ENCODE measurements around the gene CROCC2.

The CROCC2 gene

DNA sequence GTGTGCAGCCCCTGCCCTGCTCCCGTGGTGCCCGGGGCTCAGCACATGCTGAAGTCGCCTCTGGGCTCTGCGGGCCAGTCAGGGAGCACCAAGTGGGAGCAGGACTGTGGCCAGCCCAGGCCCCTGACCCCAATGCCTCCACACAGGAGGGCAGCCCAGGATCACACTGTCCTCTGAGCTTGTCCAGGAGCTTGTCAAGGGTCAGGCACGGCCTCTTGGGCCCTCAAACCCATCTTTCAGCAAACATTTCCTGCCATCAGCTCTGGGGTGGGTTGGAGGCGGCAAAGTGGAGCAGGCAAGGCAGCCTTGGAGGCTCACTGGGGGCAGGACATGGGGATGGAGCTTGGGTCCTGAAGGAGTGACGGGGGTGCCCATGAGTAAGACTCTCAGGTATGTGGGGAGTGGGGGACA is 102.6 kb downstream of the CROCC2 start:
- TF ChIP-seq, protein P1, sequence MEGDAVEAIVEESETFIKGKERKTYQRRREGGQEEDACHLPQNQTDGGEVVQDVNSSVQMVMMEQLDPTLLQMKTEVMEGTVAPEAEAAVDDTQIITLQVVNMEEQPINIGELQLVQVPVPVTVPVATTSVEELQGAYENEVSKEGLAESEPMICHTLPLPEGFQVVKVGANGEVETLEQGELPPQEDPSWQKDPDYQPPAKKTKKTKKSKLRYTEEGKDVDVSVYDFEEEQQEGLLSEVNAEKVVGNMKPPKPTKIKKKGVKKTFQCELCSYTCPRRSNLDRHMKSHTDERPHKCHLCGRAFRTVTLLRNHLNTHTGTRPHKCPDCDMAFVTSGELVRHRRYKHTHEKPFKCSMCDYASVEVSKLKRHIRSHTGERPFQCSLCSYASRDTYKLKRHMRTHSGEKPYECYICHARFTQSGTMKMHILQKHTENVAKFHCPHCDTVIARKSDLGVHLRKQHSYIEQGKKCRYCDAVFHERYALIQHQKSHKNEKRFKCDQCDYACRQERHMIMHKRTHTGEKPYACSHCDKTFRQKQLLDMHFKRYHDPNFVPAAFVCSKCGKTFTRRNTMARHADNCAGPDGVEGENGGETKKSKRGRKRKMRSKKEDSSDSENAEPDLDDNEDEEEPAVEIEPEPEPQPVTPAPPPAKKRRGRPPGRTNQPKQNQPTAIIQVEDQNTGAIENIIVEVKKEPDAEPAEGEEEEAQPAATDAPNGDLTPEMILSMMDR (IDR thresholded peaks at IDR 0.05; ENCODE audit: control insufficient read depth, extremely low read depth, insufficient read depth): no peak
- DNase-seq (ENCODE audit: low read depth): no peak
- H3K4me3 ChIP-seq (ENCODE audit: low read depth, low read length): no peak overlapping the region

GRCh38 chr2:241009191-241009590 is 103.1 kb downstream of the CROCC2 start:
- H3K4me3 ChIP-seq (ENCODE audit: low read depth, low read length): no peak overlapping the region
- TF ChIP-seq, protein P1 (IDR thresholded peaks at IDR 0.05; ENCODE audit: control insufficient read depth, extremely low read depth, insufficient read depth): no peak
- no peak for DNase-seq (ENCODE audit: low read depth)

DNA sequence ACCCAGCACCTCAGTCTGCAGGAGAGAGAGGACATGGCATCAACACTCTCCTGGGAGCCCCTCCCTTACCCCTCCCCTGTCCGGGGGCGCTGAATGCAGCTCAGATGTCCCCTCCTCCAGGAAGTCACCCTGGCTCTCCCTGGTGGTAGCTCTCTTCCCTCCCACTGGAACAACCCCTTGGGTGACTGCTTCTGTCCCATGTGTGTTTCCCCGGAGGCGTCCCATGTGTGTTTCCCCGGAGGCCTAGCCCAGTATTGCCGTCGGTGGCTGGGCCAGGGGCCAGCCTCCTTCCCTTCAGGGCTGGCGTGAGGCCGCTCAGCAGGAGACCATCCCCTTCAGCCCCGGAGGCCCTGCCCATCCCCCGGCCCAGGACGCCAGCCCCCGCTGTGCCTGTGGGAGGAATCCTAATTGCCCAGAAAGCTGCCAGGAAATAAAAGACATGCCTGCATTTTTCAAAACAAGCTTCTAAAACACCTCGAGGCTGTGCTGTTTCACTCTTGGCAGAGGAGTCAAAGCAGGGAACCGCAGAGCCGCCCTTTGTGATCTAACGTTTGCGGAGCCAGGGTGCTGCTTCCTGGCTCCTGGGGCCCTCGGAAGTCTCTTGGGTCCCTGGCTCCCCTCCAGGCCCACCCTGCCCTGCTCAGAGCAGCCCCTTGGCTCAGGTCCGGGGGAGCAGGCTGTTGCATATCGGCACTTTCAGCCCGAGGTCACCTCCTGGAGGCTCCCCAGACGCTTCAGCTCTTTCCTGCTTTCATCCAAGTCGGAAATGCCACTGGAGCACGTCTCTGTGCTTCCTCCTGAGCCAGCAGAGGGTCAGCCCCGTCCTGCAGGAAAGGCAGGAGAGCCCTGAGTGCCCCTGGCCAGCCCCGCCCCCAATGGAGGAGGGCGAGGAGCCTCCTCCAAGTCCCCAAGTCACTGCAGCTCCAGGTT is 103.7 kb downstream of the CROCC2 start:
- no peak overlapping the region for H3K4me3 ChIP-seq (ENCODE audit: low read depth, low read length)
- no peak for DNase-seq (ENCODE audit: low read depth)
- TF ChIP-seq, protein P1 (IDR thresholded peaks at IDR 0.05; ENCODE audit: control insufficient read depth, extremely low read depth, insufficient read depth): no peak

- no peak overlapping the region for H3K4me3 ChIP-seq (ENCODE audit: low read depth, low read length)
- DNase-seq (ENCODE audit: low read depth): no peak
- TF ChIP-seq, protein P1 (IDR thresholded peaks at IDR 0.05; ENCODE audit: control insufficient read depth, extremely low read depth, insufficient read depth): no peak
Measured at GRCh38 chr2:241010531-241011295, 104.6 kb downstream of the CROCC2 start.

DNA sequence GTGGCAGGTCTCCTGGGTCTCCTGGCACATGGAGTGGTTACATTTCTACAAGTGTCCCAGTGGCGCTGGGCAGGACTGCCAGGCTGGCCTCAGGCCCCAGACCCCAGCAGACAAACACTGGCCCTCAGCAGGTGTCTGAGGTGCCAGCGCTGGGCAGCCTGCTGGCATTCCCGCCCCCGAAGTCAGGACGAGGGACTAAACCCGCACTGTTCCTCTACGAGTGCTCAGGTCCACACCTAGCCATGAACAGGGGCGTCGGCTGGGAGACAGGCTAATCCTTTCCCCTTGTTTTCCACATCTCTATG is 105.1 kb downstream of the CROCC2 start:
- no peak for DNase-seq (ENCODE audit: low read depth)
- no peak overlapping the region for H3K4me3 ChIP-seq (ENCODE audit: low read depth, low read length)
- TF ChIP-seq, protein P1 (IDR thresholded peaks at IDR 0.05; ENCODE audit: control insufficient read depth, extremely low read depth, insufficient read depth): no peak

DNA sequence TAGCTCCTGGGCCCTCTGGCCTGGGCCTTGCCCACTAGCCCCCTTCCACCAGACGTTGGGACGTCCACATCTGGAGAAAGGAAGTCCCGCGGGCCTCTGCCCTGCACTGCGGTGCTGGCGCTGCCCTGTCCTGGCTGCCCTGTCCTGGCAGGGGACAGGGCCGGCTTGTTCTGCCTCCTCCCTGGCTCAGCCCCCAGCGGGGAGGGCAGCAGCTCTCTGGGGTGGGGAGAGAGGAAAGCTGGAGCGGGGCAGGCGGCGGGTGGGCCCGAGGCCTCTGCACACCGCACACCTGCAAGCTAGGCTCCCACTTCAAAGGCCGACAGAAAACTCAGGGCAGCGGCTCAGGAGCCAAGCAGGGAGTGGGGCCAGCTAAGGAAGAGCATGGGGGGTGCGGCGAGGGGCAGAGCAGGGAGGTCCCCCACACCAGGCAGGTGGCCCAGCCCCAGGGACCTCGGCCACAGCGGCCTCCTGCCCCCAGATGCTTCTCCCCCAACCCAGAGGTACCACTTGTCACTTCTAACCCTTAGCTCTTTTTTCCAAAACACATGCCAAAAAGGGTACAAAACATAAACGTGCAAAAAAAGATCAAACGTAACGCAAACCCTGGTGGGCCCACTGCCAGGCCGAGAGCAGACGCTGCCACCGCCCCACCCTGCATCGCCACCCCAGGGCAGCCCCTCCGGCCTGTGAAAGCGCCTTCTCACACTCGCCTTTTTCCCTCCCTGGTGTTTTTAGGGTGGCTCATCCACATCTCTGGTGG is 105.8 kb downstream of the CROCC2 start:
- TF ChIP-seq, protein P1 (IDR thresholded peaks at IDR 0.05; ENCODE audit: control insufficient read depth, extremely low read depth, insufficient read depth): no peak
- no peak overlapping the region for H3K4me3 ChIP-seq (ENCODE audit: low read depth, low read length)
- no peak for DNase-seq (ENCODE audit: low read depth)

Measured in LNCaP clone FGC (cell line).